Caco-2 (cell line): ENCODE results near the gene INSM2. TPM values are rescaled to one million over a fixed set of nuclear protein-coding genes. Genes with fewer than 3 reads are reported as not detected.

Experiments
- BruUV-seq: library from RNA; stranded (reverse); fragments of 400-500 nt; replicated peaks from 2 replicates; lab custom pipeline; 2021; lab: Mats Ljungman, UMichigan
- CTCF ChIA-PET: fragments of 300-600 bp; sonication (Branson Sonifier 250); formaldehyde crosslinking; loops from one replicate; lab custom pipeline; 2022; ENCODE audit warnings: antibody characterized with exemption; lab: Charles Lee
- POLR2A ChIA-PET: fragments of 300-600 bp; sonication (Branson Sonifier 250); formaldehyde crosslinking; loops from one replicate; lab custom pipeline; 2022; ENCODE audit warnings: antibody characterized with exemption; lab: Charles Lee
- DNase-seq, 2 experiments: peaks; one replicate each; pipeline versions ENCODE4 v3.0.0 to v3.0.0-alpha.2; 2020 to 2022
- H3K27me3 ChIP-seq: replicated peaks from 2 replicates; pipeline ENCODE4 v1.6.0; 2011; ENCODE audit warnings: low read length; ENCODE audit not compliant: control insufficient read depth, insufficient read depth
- H3K36me3 ChIP-seq: 2 replicates; pipeline ENCODE4 v1.5.1; 2011; ENCODE audit warnings: low read length; ENCODE audit not compliant: control insufficient read depth, insufficient read depth
- H3K4me1 ChIP-seq: fragments of 250-450 bp; sonication (Bioruptor Pico); 2 replicates; pipeline ENCODE4 v1.5.1; 2020; ENCODE audit warnings: mild to moderate bottlenecking
- H3K4me3 ChIP-seq: 2 replicates; pipeline ENCODE4 v1.5.1; 2011; ENCODE audit warnings: low read depth, mild to moderate bottlenecking, control low read depth, low read length
- H3K9me3 ChIP-seq: fragments of 250-450 bp; sonication (Bioruptor Pico); 2 replicates; pipeline ENCODE4 v1.5.1; 2020; ENCODE audit warnings: mild to moderate bottlenecking, moderate library complexity
- H3K27ac Mint-ChIP-seq: one replicate; pipeline ENCODE4 v1.8.0; 2022; ENCODE audit warnings: mixed read lengths; ENCODE audit not compliant: unreplicated experiment
- H3K27me3 Mint-ChIP-seq: one replicate; pipeline ENCODE4 v1.8.0; 2022; ENCODE audit warnings: mixed read lengths; ENCODE audit not compliant: insufficient read depth, unreplicated experiment
- H3K36me3 Mint-ChIP-seq: one replicate; pipeline ENCODE4 v1.8.0; 2022; ENCODE audit warnings: mild to moderate bottlenecking, mixed read lengths; ENCODE audit not compliant: insufficient read depth, unreplicated experiment
- H3K4me1 Mint-ChIP-seq: one replicate; pipeline ENCODE4 v1.8.0; 2022; ENCODE audit warnings: low read depth, mixed read lengths; ENCODE audit not compliant: unreplicated experiment
- H3K4me3 Mint-ChIP-seq: one replicate; pipeline ENCODE4 v1.8.0; 2022; ENCODE audit warnings: mild to moderate bottlenecking, moderate library complexity, mixed read lengths; ENCODE audit not compliant: unreplicated experiment
- H3K9me3 Mint-ChIP-seq: one replicate; pipeline ENCODE4 v1.8.0; 2022; ENCODE audit warnings: mixed read lengths; ENCODE audit not compliant: unreplicated experiment
- CTCF ChIP-seq, 2 experiments: fragments of 200-600 bp in 1 of 2; IDR thresholded peaks; 1 replicate in 1 of 2; 2 replicates in 1 of 2; pipeline versions ENCODE4 v1.5.1 to v1.8.0; 2011 to 2022; ENCODE audit warnings: antibody characterized with exemption in 1 of 2, control low read depth in 1 of 2, inconsistent platforms in 1 of 2, low read depth in 1 of 2, low read length in 1 of 2, mild to moderate bottlenecking in 1 of 2, moderate library complexity in 1 of 2; ENCODE audit not compliant: insufficient read depth in 1 of 2, severe bottlenecking in 1 of 2, unreplicated experiment in 1 of 2
- intact Hi-C: fragments of 100-400 bp; cut with micrococcal nuclease; formaldehyde crosslinking; loops from one replicate; pipeline ENCODE4 v1.10.0; 2022; ENCODE audit not compliant: unreplicated experiment
- total RNA-seq: library from RNA; stranded (reverse); gene quantifications from 2 replicates; pipeline ENCODE4 v1.2.3, GENCODE V29; 2022

INSM2 gene
- total RNA-seq, 1 experiment from 2014 or later: not detected

GRCh38 chr14:35565871-35566464 lies 32.0 kb downstream of the INSM2 start:
- no peaks in the 10 kb centered on the region for H3K27me3 Mint-ChIP-seq
- H3K4me1 Mint-ChIP-seq: no peaks in the 10 kb centered on the region
- no peaks in the 10 kb centered on the region for H3K9me3 ChIP-seq
- no peak for DNase-seq
- no peaks in the 10 kb centered on the region for H3K9me3 Mint-ChIP-seq
- H3K36me3 ChIP-seq: no peaks in the 10 kb centered on the region
- H3K27me3 ChIP-seq: no peaks in the 10 kb centered on the region
- no peak for TF ChIP-seq CTCF (IDR thresholded peaks at IDR 0.05; ENCODE audit: insufficient read depth in 1 of 2, low read depth in 1 of 2, low read length in 1 of 2, severe bottlenecking in 1 of 2, unreplicated experiment in 1 of 2)
- no peaks in the 10 kb centered on the region for H3K4me1 ChIP-seq
- no TSS peak for BruUV-seq
- no peak overlapping the region for H3K27ac Mint-ChIP-seq
- no peaks in the 10 kb centered on the region for H3K36me3 Mint-ChIP-seq
- intact Hi-C loops: no loop called here
- CTCF ChIA-PET: no interaction called here
- H3K4me3 ChIP-seq: no peak overlapping the region
- POLR2A ChIA-PET: no interaction called here
- H3K4me3 Mint-ChIP-seq: no peak overlapping the region

DNA sequence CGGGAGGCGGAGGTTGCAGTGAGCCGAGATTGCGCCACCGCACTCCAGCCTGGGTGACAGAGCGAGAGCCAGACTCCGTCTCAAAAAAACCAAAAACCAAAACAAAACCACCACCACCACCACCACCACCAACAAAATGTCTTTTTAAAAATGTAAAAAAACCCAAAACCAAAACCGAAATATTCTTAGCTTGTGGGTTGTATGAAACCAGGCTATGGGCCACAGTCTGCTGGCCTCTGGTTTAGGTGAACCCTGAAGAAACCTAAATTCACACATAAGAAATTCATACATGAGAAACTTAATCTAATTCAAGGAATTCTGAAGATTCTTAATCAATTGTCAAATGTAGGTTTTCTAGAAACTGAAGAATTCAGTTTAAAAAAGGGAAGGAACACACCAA lies 37.6 kb downstream of the INSM2 start:
- no TSS peak for BruUV-seq
- ChIA-PET CTCF (no interaction called here), POLR2A (no interaction called here)
- Histone ChIP-seq H3K27me3 (no peaks in the 10 kb centered on the region), H3K9me3 (no peaks in the 10 kb centered on the region), H3K36me3 (no peaks in the 10 kb centered on the region), H3K4me3 (no peak overlapping the region), H3K4me1 (no peaks in the 10 kb centered on the region)
- intact Hi-C loops: no loop called here
- Mint-ChIP-seq H3K27ac (no peak overlapping the region), H3K27me3 (no peaks in the 10 kb centered on the region), H3K4me3 (no peak overlapping the region), H3K9me3 (no peaks in the 10 kb centered on the region), H3K36me3 (no peaks in the 10 kb centered on the region), H3K4me1 (no peaks in the 10 kb centered on the region)
- no peak for DNase-seq
- no peak for TF ChIP-seq CTCF (IDR thresholded peaks at IDR 0.05; ENCODE audit: insufficient read depth in 1 of 2, low read depth in 1 of 2, low read length in 1 of 2, severe bottlenecking in 1 of 2, unreplicated experiment in 1 of 2)

GRCh38 chr14:35573911-35574310 lies 39.9 kb downstream of the INSM2 start:
- Mint-ChIP-seq H3K4me1 (no peaks in the 10 kb centered on the region), H3K27me3 (no peaks in the 10 kb centered on the region), H3K27ac (no peak overlapping the region), H3K9me3 (no peaks in the 10 kb centered on the region), H3K4me3 (no peak overlapping the region), H3K36me3 (no peaks in the 10 kb centered on the region)
- Histone ChIP-seq H3K4me1 (no peaks in the 10 kb centered on the region), H3K36me3 (no peaks in the 10 kb centered on the region), H3K27me3 (no peaks in the 10 kb centered on the region), H3K9me3 (no peaks in the 10 kb centered on the region), H3K4me3 (no peak overlapping the region)
- DNase-seq: no peak
- CTCF ChIA-PET: no interaction called here
- intact Hi-C loops: no loop called here
- no TSS peak for BruUV-seq
- POLR2A ChIA-PET: no interaction called here
- no peak for TF ChIP-seq CTCF (IDR thresholded peaks at IDR 0.05; ENCODE audit: insufficient read depth in 1 of 2, low read depth in 1 of 2, low read length in 1 of 2, severe bottlenecking in 1 of 2, unreplicated experiment in 1 of 2)
